ENCODE results near the gene ZNF777.

- no peak for TF ChIP-seq CTCF (IDR thresholded peaks at IDR 0.05)
- TF ChIP-seq POLR2A (IDR thresholded peaks at IDR 0.05) = no peak
Observed at GRCh38 chr7:149501651-149502050, 40.8 kb upstream of the ZNF777 start.
